GM12865 (cell line): ENCODE results near the gene SIRT5.

Experiments used
- DNase-seq: peaks from one replicate; pipeline ENCODE4 v3.0.0; 2010; ENCODE audit warnings: low read depth
- H3K4me3 ChIP-seq: 2 replicates; pipeline ENCODE4 v1.5.1; 2011; ENCODE audit warnings: mild to moderate bottlenecking, low read depth, low read length, control low read depth
- CTCF ChIP-seq: IDR thresholded peaks from 2 replicates; pipeline ENCODE4 v1.5.1; 2011; ENCODE audit warnings: low read length, control low read depth, low read depth, inconsistent platforms; ENCODE audit not compliant: insufficient read depth; ENCODE audit errors: missing control alignments

Gene SIRT5

GRCh38 chr6:13538600-13538999, 35.8 kb upstream of the SIRT5 start:
- TF ChIP-seq CTCF = no peak
- no peak overlapping the region for H3K4me3 ChIP-seq
- DNase-seq = no peak

GRCh38 chr6:13539572-13539971, 34.8 kb upstream of the SIRT5 start:
- H3K4me3 ChIP-seq = no peak overlapping the region
- DNase-seq = no peak
- no peak for TF ChIP-seq CTCF

GRCh38 chr6:13541496-13541895, 32.9 kb upstream of the SIRT5 start:
- TF ChIP-seq CTCF = no peak
- no peak overlapping the region for H3K4me3 ChIP-seq
- DNase-seq = no peak

- TF ChIP-seq CTCF = no peak
- H3K4me3 ChIP-seq = no peak overlapping the region
- DNase-seq = no peak
Measured at GRCh38 chr6:13544454-13545186, 29.8 kb upstream of the SIRT5 start.

- no peak overlapping the region for H3K4me3 ChIP-seq
- DNase-seq = no peak
- no peak for TF ChIP-seq CTCF
Measured at GRCh38 chr6:13545885-13546284, 28.5 kb upstream of the SIRT5 start.

GRCh38 chr6:13548500-13549210, 25.7 kb upstream of the SIRT5 start:
- TF ChIP-seq CTCF = no peak
- no peak overlapping the region for H3K4me3 ChIP-seq
- DNase-seq = no peak
